Body of pancreas (tissue), 4 donors: Measurements from ENCODE around the gene INHBC. TPM values are rescaled to one million over a fixed set of nuclear protein-coding genes. Genes with fewer than 3 reads are reported as not detected.

ENCODE experiments used
- ATAC-seq: fragments of 150-250 bp; one replicate; pipeline ENCODE4 v1.9.1; 2016
- DNase-seq, 4 donors: peaks; one replicate each; pipeline ENCODE4 v3.0.0-alpha.2; 2019
- H3K27ac ChIP-seq, 4 donors: fragments of 200-600 bp; sonication (generic); 1 replicate in 3 of 4; 2 replicates in 1 of 4; pipeline versions ENCODE4 v1.5.1 to v1.6.1; 2016 to 2019; ENCODE audit warnings: mild to moderate bottlenecking in 1 of 4, mixed read lengths in 1 of 4, moderate library complexity in 1 of 4
- H3K27me3 ChIP-seq, 2 donors: fragments of 200-600 bp; sonication (generic); one replicate each; pipeline ENCODE4 v1.6.0; 2016; ENCODE audit warnings: mild to moderate bottlenecking in 1 of 2
- H3K36me3 ChIP-seq, 2 donors: fragments of 200-600 bp; sonication (generic); replicated peaks in 1 of 2; 2 replicates each; pipeline ENCODE4 v1.5.1; 2016; ENCODE audit warnings: low read depth in 2 of 2; ENCODE audit not compliant: insufficient read depth in 1 of 2
- H3K4me1 ChIP-seq: fragments of 200-600 bp; sonication (generic); one replicate; pipeline ENCODE4 v1.6.0; 2016
- H3K4me3 ChIP-seq, 2 donors: fragments of 200-600 bp; sonication (generic); 1 replicate in 1 of 2; 2 replicates in 1 of 2; pipeline ENCODE4 v1.5.1; 2016 to 2019
- H3K9me3 ChIP-seq, 3 donors: fragments of 200-600 bp; sonication (generic); 1 replicate in 2 of 3; 2 replicates in 1 of 3; pipeline ENCODE4 v1.5.1; 2016
- CTCF ChIP-seq, 7 experiments: fragments of 450-650 bp in 4 of 7; fragments of 200-600 bp in 3 of 7; sonication (generic) in 3 of 7; IDR thresholded peaks; one replicate each; pipeline ENCODE4 v1.5.1; 2016 to 2019; ENCODE audit warnings: antibody characterized with exemption in 7 of 7
- POLR2A ChIP-seq, 3 donors: fragments of 450-650 bp; IDR thresholded peaks; one replicate each; pipeline ENCODE4 v1.6.1; 2016; ENCODE audit warnings: antibody characterized with exemption in 3 of 3, mild to moderate bottlenecking in 2 of 3
- WGBS, 2 donors: methylation state at CpG; one replicate each; pipeline ENCODE4 v1.1.5; 2017; 5-methylcytosine and 5-hydroxymethylcytosine counted together
- intact Hi-C: fragments of 100-400 bp; cut with DNase I; formaldehyde crosslinking; loops from one replicate; pipeline ENCODE4 v1.15.1; 2023
- total RNA-seq, 2 donors: library from RNA; depleted of rRNA; stranded (reverse); fragments of >200 nt; gene quantifications; one replicate each; pipeline ENCODE4 v1.1.0, GENCODE V29; 2016

Gene INHBC
- total RNA-seq, 2 donors from 2014 or later, result not detected

DNA sequence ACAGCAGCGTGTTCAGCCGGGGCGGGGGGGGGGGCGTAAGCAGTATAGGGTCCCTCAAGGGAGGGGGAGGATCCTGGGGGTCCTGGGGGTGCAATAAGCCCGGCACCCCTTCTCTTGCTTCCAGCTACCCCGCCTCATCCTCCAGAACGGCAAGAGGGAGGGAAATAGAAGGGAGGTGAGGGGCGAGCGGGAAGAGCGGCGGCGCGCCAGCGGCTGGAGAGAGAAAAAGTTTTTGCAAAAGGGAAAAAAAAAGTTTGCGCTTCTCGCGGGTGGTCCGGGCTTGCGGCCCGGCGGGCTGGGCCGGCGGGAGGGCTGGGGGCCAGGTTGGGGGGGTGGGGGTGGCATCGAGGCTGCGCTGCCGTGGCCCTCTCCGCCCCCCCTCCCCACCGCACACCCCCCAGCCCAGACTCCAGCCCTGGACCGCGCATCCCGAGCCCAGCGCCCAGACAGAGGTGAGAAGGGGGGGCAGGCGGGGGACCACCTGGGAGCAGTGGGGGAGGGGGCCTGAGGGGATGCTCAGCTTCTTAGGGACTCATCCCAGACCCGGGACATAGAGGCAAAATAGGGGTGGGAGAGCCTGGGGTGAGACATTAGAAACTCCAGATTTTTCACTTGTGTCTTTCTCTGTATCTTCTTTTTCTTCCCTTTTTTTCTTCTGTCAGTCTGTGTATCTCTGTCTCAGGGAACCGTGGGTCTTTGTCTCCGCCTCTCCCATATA is 25.3 kb downstream of the INHBC start, which contains the start of gene GLI1:
Gene GLI1 (plus strand): TSS at position 36 of the 718 bp plus-strand sequence. CDS start 3,907 bp downstream, outside the sequence.
- Histone ChIP-seq H3K27ac (peak within 1 kb of the TSS; percentile 16 to 70 (median 56)), H3K9me3 (no peaks in the 10 kb centered on the region), H3K27me3 (no peaks in the 10 kb centered on the region), H3K4me1 (peaks cover 22% of the 10 kb centered on the region), H3K36me3 (no peaks in the 10 kb centered on the region), H3K4me3 (peak within 1 kb of the TSS; percentile 40 to 75)
- intact Hi-C loops, result no loop called here
- TF ChIP-seq CTCF (IDR thresholded peaks at IDR 0.05) (no peak), POLR2A (IDR thresholded peaks at IDR 0.05) (no peak)
- ATAC-seq (no peak), DNase-seq (no peak)
- WGBS, 2 donors, result 1 to 2% methylated on average over 24 to 35 of the region's 36 CpGs

GRCh38 chr12:57460468-57460784 is 25.8 kb downstream of the INHBC start:
- intact Hi-C loops, result no loop called here
- no peak overlapping the region for H3K4me3 ChIP-seq
- no peak for DNase-seq
- H3K9me3 ChIP-seq, result no peaks in the 10 kb centered on the region
- ATAC-seq, result no peak
- H3K27ac ChIP-seq, result no peak overlapping the region
- TF ChIP-seq POLR2A (IDR thresholded peaks at IDR 0.05) (no peak), CTCF (IDR thresholded peaks at IDR 0.05) (no peak)
- H3K27me3 ChIP-seq, result no peaks in the 10 kb centered on the region
- WGBS, 2 donors, result 4 to 6% methylated on average over 5 to 6 of the region's 6 CpGs
- H3K4me1 ChIP-seq, result peaks cover 22% of the 10 kb centered on the region
- no peaks in the 10 kb centered on the region for H3K36me3 ChIP-seq

DNA sequence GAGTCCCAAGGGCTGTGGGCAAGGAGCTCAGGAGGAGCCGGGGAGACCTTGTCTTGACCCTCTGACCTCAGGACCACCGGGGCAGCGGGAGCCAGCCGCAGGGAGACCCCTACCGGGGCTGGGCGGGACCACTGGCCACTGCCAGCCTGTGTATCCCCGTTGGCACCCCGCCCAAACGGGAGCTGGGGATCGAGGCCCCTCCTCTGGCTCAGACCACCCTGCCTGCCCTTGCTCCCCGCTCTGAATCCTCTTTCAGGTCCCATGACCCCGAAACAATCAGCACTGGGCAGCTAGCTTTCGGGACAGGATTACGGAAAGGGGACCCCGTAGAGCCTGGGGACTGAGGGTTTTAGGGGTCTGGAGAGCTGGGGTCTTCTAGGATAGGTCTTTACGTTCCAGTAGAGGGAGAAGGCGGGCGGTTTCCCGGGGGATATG is 26.3 kb downstream of the INHBC start:
- peaks cover 22% of the 10 kb centered on the region for H3K4me1 ChIP-seq
- H3K36me3 ChIP-seq, result no peaks in the 10 kb centered on the region
- no peaks in the 10 kb centered on the region for H3K27me3 ChIP-seq
- DNase-seq (peak in 1 of 4 donors; percentile 29), ATAC-seq (no peak)
- TF ChIP-seq CTCF (IDR thresholded peaks at IDR 0.05) (no peak), POLR2A (IDR thresholded peaks at IDR 0.05) (no peak)
- H3K27ac ChIP-seq, result no peak overlapping the region
- H3K9me3 ChIP-seq, result no peaks in the 10 kb centered on the region
- intact Hi-C loops, result no loop called here
- WGBS, 2 donors, result 2 to 5% methylated on average over 7 to 19 of the region's 19 CpGs
- H3K4me3 ChIP-seq, result no peak overlapping the region

DNA sequence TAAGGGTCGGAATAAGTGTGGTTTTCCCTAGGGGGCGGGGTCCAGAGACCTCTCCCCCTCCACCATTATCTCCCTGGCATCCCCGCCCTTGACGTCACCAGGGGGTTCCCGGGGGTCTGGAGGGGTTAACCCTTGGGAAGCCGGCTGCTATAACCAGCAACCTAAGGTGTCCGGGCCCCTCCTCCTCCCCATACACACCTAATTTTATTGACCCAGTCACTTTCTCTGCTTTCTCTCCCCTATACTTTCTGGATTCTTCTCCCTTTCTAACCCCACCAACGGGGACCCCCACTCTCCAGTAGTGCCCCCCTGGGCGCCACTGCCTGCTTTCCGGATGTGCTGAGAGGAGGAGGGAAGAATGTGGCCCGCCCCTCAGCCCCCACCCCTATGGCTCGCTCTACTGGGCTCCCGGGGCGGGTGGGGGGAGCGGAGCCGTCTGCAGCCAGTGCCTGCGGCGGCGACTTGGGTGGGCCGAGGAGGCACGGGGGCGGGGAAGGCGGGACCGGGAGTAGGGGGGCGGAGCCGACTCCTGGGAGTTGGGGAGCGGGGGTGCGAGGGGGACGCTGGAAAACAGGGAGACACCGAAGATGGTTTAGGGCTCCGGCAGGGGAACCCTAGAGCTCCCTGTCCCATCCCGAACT is 26.8 kb downstream of the INHBC start:
- no peaks in the 10 kb centered on the region for H3K36me3 ChIP-seq
- WGBS, 2 donors, result 0 to 1% methylated on average over 24 to 30 of the region's 32 CpGs
- DNase-seq (peak in 2 of 4 donors; percentile 47 to 53), ATAC-seq (no peak)
- intact Hi-C loops, result no loop called here
- H3K9me3 ChIP-seq, result no peaks in the 10 kb centered on the region
- peaks cover 22% of the 10 kb centered on the region for H3K4me1 ChIP-seq
- H3K27me3 ChIP-seq, result no peaks in the 10 kb centered on the region
- no peak for TF ChIP-seq CTCF (IDR thresholded peaks at IDR 0.05)
- TF ChIP-seq POLR2A (IDR thresholded peaks at IDR 0.05), result no peak
- H3K27ac ChIP-seq, result peak overlapping the region in 1 of 4 donors; percentile 62
- H3K4me3 ChIP-seq, result peak overlapping the region in 1 of 2 donors; percentile 17
